GM23248 (cell line): Measurements from ENCODE around the gene CFAP92. TPM values are rescaled to one million over a fixed set of nuclear protein-coding genes. Genes with fewer than 3 reads are reported as not detected.

ENCODE experiments used
- DNase-seq: peaks from one replicate; pipeline ENCODE4 v3.0.0-alpha.2; 2015
- H2AFZ ChIP-seq: fragments of 200-600 bp; sonication (generic); 2 replicates; pipeline ENCODE4 v1.6.1; 2016; ENCODE audit warnings: antibody characterized with exemption
- H3F3A ChIP-seq: fragments of 200-600 bp; sonication (generic); 2 replicates; pipeline ENCODE4 v1.6.1; 2016; ENCODE audit warnings: mild to moderate bottlenecking, antibody characterized with exemption, mixed run types; ENCODE audit not compliant: insufficient read depth
- H3K27ac ChIP-seq: fragments of 200-600 bp; sonication (generic); 2 replicates; pipeline ENCODE4 v1.5.1; 2016; ENCODE audit warnings: mild to moderate bottlenecking
- H3K27me3 ChIP-seq: fragments of 200-600 bp; sonication (generic); replicated peaks from 2 replicates; pipeline ENCODE4 v1.6.1; 2016; ENCODE audit warnings: mild to moderate bottlenecking; ENCODE audit not compliant: insufficient read depth
- H3K36me3 ChIP-seq: fragments of 200-600 bp; sonication (generic); 2 replicates; pipeline ENCODE4 v1.6.1; 2016; ENCODE audit warnings: low read depth, mild to moderate bottlenecking
- H3K4me1 ChIP-seq: fragments of 200-600 bp; sonication (generic); 2 replicates; pipeline ENCODE4 v1.6.1; 2016; ENCODE audit warnings: mild to moderate bottlenecking; ENCODE audit not compliant: insufficient read depth
- H3K4me2 ChIP-seq: fragments of 200-600 bp; sonication (generic); one replicate; pipeline ENCODE4 v1.6.1; 2016; ENCODE audit warnings: mild to moderate bottlenecking; ENCODE audit not compliant: unreplicated experiment
- H3K4me3 ChIP-seq: fragments of 200-600 bp; sonication (generic); 2 replicates; pipeline ENCODE4 v1.5.1; 2016; ENCODE audit warnings: mild to moderate bottlenecking
- H3K79me2 ChIP-seq: fragments of 200-600 bp; sonication (generic); 2 replicates; pipeline ENCODE4 v1.6.1; 2016; ENCODE audit warnings: mild to moderate bottlenecking; ENCODE audit not compliant: insufficient read depth
- H3K9ac ChIP-seq: fragments of 200-600 bp; sonication (generic); 2 replicates; pipeline ENCODE4 v1.6.1; 2016; ENCODE audit warnings: mild to moderate bottlenecking
- H3K9me2 ChIP-seq: fragments of 200-600 bp; sonication (generic); 2 replicates; pipeline ENCODE4 v1.6.1; 2016; ENCODE audit warnings: mixed run types, mild to moderate bottlenecking, moderate library complexity; ENCODE audit not compliant: insufficient read depth
- H3K9me3 ChIP-seq: fragments of 200-600 bp; sonication (generic); one replicate; pipeline ENCODE4 v1.6.1; 2017; ENCODE audit warnings: low read depth
- H4K20me1 ChIP-seq: fragments of 200-600 bp; sonication (generic); 2 replicates; pipeline ENCODE4 v1.6.0; 2016; ENCODE audit not compliant: insufficient read depth
- EZH2 ChIP-seq: fragments of 200-600 bp; sonication (generic); IDR thresholded peaks from 2 replicates; pipeline ENCODE4 v1.6.1; 2018; ENCODE audit warnings: antibody characterized with exemption, mild to moderate bottlenecking; ENCODE audit not compliant: insufficient read depth, poor library complexity, severe bottlenecking
- EZH2phosphoT487 ChIP-seq: fragments of 200-600 bp; sonication (generic); IDR thresholded peaks from 2 replicates; pipeline ENCODE4 v1.6.1; 2018; ENCODE audit warnings: antibody characterized with exemption, moderate library complexity, mild to moderate bottlenecking, low read depth; ENCODE audit not compliant: insufficient read depth
- WGBS, 2 experiments: methylation state at CpG; one replicate each; pipeline ENCODE4 v1.1.6; 2015 to 2017; ENCODE audit warnings: low lambda C conversion rate in 2 of 2, low coverage in 1 of 2; ENCODE audit errors: missing lambda C conversion rate in 2 of 2; 5-methylcytosine and 5-hydroxymethylcytosine counted together
- in situ Hi-C: fragments of 300-500 bp; cut with MboI; formaldehyde crosslinking; loops from 2 replicates; pipeline ENCODE4 v1.15.0; 2020
- polyA plus RNA-seq: library from polyadenylated mRNA; unstranded; fragments of >200 nt; fragmentation: Nextera tagmentation; extraction: Ambion mirVana; gene quantifications from 2 replicates; pipeline ENCODE4 v1.2.1, GENCODE V29; 2016
- total RNA-seq: library from RNA; depleted of rRNA; stranded (reverse); fragments of >200 nt; shearing (Covaris generic); gene quantifications from 2 replicates; pipeline ENCODE4 v1.2.3, GENCODE V29; 2014

The CFAP92 gene
- total and polyA plus RNA-seq, 2 experiments from 2014 or later = not detected

- no peak for DNase-seq
Measured at GRCh38 chr3:129014148-129014547, 20.3 kb upstream of the CFAP92 start.

DNA sequence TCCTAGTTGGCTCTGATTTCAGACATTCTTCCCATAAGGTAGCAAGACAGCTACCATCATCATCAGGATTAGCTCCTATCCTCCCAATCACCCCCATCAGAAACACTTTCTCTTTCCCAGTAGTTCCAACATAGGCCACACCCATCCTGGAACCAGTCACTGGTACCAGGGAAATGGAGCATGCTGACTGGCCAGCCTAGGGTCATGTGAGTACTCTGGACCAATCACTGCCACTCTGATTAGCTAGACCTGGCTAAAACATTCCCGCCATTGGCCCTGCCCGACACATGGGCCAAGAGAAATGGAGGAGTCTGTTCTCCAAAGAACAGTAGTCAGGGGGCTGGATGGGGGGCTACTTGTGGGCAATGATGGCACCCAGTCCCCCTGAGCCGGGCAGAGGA lies 19.6 kb upstream of the CFAP92 start:
- no peak overlapping the region for H3K4me3 ChIP-seq
- H2AFZ ChIP-seq = no peak overlapping the region
- TF ChIP-seq EZH2phosphoT487 (no peak), EZH2 (no peak)
- no peaks in the 10 kb centered on the region for H3K79me2 ChIP-seq
- H3K9me3 ChIP-seq = no peaks in the 10 kb centered on the region
- in situ Hi-C loops = no loop called here
- no peaks in the 10 kb centered on the region for H4K20me1 ChIP-seq
- H3K36me3 ChIP-seq = no peaks in the 10 kb centered on the region
- H3K9ac ChIP-seq = no peak overlapping the region
- no peaks in the 10 kb centered on the region for H3K9me2 ChIP-seq
- WGBS, 2 experiments = 82 to 86% methylated on average over 3 of the region's 3 CpGs
- peak; percentile 23 for DNase-seq
- peaks cover 26% of the 10 kb centered on the region; the same call in 1 of the 2 replicates for H3K27me3 ChIP-seq
- no peak overlapping the region for H3K4me2 ChIP-seq
- no peaks in the 10 kb centered on the region for H3F3A ChIP-seq
- H3K27ac ChIP-seq = no peak overlapping the region
- no peaks in the 10 kb centered on the region for H3K4me1 ChIP-seq

More at GRCh38 chr3:129014148-129014547, 20.3 kb upstream of the CFAP92 start:
- H3K27ac ChIP-seq = no peak overlapping the region
- H4K20me1 ChIP-seq = no peaks in the 10 kb centered on the region
- no peaks in the 10 kb centered on the region for H3K36me3 ChIP-seq
- no peaks in the 10 kb centered on the region for H3K9me3 ChIP-seq
- no peak overlapping the region for H3K4me2 ChIP-seq
- H3K9me2 ChIP-seq = no peaks in the 10 kb centered on the region
- no peaks in the 10 kb centered on the region for H3F3A ChIP-seq
- no peak overlapping the region for H2AFZ ChIP-seq
- H3K4me1 ChIP-seq = no peaks in the 10 kb centered on the region
- H3K79me2 ChIP-seq = no peaks in the 10 kb centered on the region
- in situ Hi-C loops = no loop called here
- no peak overlapping the region for H3K9ac ChIP-seq
- 75 to 83% methylated on average over 13 of the region's 13 CpGs for WGBS, 2 experiments
- H3K27me3 ChIP-seq = peaks cover 31% of the 10 kb centered on the region
- H3K4me3 ChIP-seq = no peak overlapping the region
- no peak for TF ChIP-seq EZH2phosphoT487

- Histone ChIP-seq H3K27me3 (peaks cover 25% of the 10 kb centered on the region; the same call in 1 of the 2 replicates), H3K4me1 (no peaks in the 10 kb centered on the region), H3K36me3 (no peaks in the 10 kb centered on the region), H3F3A (no peaks in the 10 kb centered on the region), H2AFZ (no peak overlapping the region), H3K79me2 (no peaks in the 10 kb centered on the region), H3K4me2 (no peak overlapping the region), H3K9ac (no peak overlapping the region), H4K20me1 (no peaks in the 10 kb centered on the region), H3K9me3 (no peaks in the 10 kb centered on the region), H3K9me2 (no peaks in the 10 kb centered on the region), H3K27ac (no peak overlapping the region), H3K4me3 (no peak overlapping the region)
- DNase-seq = no peak
- TF ChIP-seq EZH2phosphoT487 (no peak), EZH2 (no peak)
- 37 to 48% methylated on average over 6 to 9 of the region's 9 CpGs for WGBS, 2 experiments
- in situ Hi-C loops = no loop called here
Measured at GRCh38 chr3:129010310-129010956, 16.6 kb upstream of the CFAP92 start.

DNA sequence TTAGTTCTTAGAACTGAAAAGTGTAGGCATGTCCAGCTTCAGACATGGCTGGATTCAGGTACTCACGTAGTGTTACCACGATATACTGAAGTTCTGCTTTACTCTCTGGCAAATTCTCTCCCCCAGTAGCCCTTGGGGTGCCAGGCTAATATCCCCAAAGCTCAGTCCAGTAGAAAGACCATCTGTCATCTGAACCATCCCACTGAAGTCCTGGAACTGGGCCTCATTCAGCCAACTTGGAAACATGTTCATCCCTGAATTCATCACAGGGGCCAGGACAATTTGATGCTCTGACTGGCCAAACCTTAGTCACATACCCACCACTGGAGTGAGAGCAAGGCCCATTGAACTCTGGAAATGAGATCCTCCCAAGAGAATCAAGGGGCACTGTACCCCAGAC lies 15.4 kb upstream of the CFAP92 start:
- no peaks in the 10 kb centered on the region for H3K9me3 ChIP-seq
- H3K4me1 ChIP-seq = no peaks in the 10 kb centered on the region
- TF ChIP-seq EZH2 = no peak
- H3K9me2 ChIP-seq = no peaks in the 10 kb centered on the region
- no peak overlapping the region for H3K4me3 ChIP-seq
- no peaks in the 10 kb centered on the region for H3K79me2 ChIP-seq
- H3K36me3 ChIP-seq = no peaks in the 10 kb centered on the region
- H3F3A ChIP-seq = no peaks in the 10 kb centered on the region
- no peaks in the 10 kb centered on the region for H4K20me1 ChIP-seq
- no peak overlapping the region for H3K27ac ChIP-seq
- no peak overlapping the region for H3K9ac ChIP-seq
- WGBS, 2 experiments = 84 to 86% methylated on average over 2 of the region's 2 CpGs
- peaks cover 27% of the 10 kb centered on the region; the same call in 1 of the 2 replicates for H3K27me3 ChIP-seq
- no peak for DNase-seq
- H3K4me2 ChIP-seq = no peak overlapping the region
- in situ Hi-C loops = no loop called here
- no peak overlapping the region for H2AFZ ChIP-seq

DNA sequence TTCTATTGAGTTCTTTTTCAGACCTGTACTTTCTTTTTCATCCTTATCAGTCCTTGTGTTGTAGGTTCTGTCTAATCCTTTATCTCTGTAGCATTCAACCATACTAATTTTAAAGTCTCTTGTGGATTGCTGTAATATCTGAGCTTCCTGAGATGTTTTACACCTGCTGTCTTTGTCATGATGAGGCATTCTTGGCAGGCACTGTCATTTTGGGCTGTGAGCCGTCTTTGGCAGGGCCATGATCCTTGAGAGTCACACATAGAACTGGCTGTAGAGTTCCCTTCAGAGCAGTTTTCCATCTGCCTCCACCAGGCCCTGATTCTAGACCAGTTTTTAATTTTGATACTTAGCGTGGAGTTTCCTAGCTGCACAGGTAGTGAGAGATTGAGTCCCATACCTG lies 13.9 kb upstream of the CFAP92 start:
- WGBS, 2 experiments = 55 to 56% methylated on average over 2 of the region's 2 CpGs
- no peak overlapping the region for H2AFZ ChIP-seq
- TF ChIP-seq EZH2phosphoT487 (no peak), EZH2 (no peak)
- H3K36me3 ChIP-seq = no peaks in the 10 kb centered on the region
- H3K27ac ChIP-seq = no peak overlapping the region
- no peak overlapping the region for H3K9ac ChIP-seq
- in situ Hi-C loops = no loop called here
- H4K20me1 ChIP-seq = no peaks in the 10 kb centered on the region
- peaks cover 34% of the 10 kb centered on the region for H3K27me3 ChIP-seq
- no peaks in the 10 kb centered on the region for H3K9me2 ChIP-seq
- no peaks in the 10 kb centered on the region for H3K79me2 ChIP-seq
- H3K4me1 ChIP-seq = no peaks in the 10 kb centered on the region
- no peaks in the 10 kb centered on the region for H3K9me3 ChIP-seq
- no peak for DNase-seq
- H3K4me2 ChIP-seq = no peak overlapping the region
- no peaks in the 10 kb centered on the region for H3F3A ChIP-seq
- H3K4me3 ChIP-seq = no peak overlapping the region
